Muscle of back (tissue), 13 donors: ENCODE data around the gene TAS2R31. TPM values are rescaled to one million over a fixed set of nuclear protein-coding genes. Genes with fewer than 3 reads are reported as not detected.
"Not testable (repeated sequence)": the region's sequence is repeated elsewhere in the genome, so short reads cannot be mapped to it uniquely, and the experiment has no call there.

Experiments used
- DNase-seq, 3 donors: peaks; one replicate each; pipeline versions ENCODE4 v3.0.0 to v3.0.0-alpha.2; 2013
- long read RNA-seq, 9 donors: transcript quantifications; one replicate each; lab custom pipeline, GENCODE V29; 2026
- polyA plus RNA-seq, 10 donors: library from polyadenylated mRNA; unstranded; fragments of 120-200 nt; gene quantifications; one replicate each; pipeline ENCODE4 v1.2.1, GENCODE V29; 2013; ENCODE audit not compliant: insufficient read length in 10 of 10

TAS2R31 gene
- polyA plus RNA-seq: 1 to 10 TPM in 5 of 10 donors, under 1 TPM in 5; 0.65 to 2.1 (median 1.0) TPM
- long read RNA-seq, donor 1: 0 reads
- long read RNA-seq, donor 2: 0 reads
- long read RNA-seq, donor 3: 0 reads
- long read RNA-seq, donor 4: 0 reads
- long read RNA-seq, donor 5: 0 reads
- long read RNA-seq, donor 6: 0 reads
- long read RNA-seq, donor 7, partial matches to known transcripts: 0 of 1 reads
- long read RNA-seq, donor 7, other reads (novel, unspliced or antisense): 0 of 1 reads
- long read RNA-seq, donor 8: 0 reads
- long read RNA-seq, donor 9: 0 reads

- no peak for DNase-seq
Measured at GRCh38 chr12:11031307-11031706, at the start of gene TAS2R31. TSS of gene TAS2R31 (minus strand) at chr12:11031407. CDS start at chr12:11031335, 72 bp downstream.

- DNase-seq: no peak
Measured at GRCh38 chr12:11078246-11078645, 47.0 kb upstream of the TAS2R31 start.

GRCh38 chr12:11075642-11076041 is 44.4 kb upstream of the TAS2R31 start:
- DNase-seq: no peak

GRCh38 chr12:11071414-11071813 is 40.2 kb upstream of the TAS2R31 start:
- no peak for DNase-seq

- no peak for DNase-seq
Measured at GRCh38 chr12:11070999-11071398, 39.8 kb upstream of the TAS2R31 start.

GRCh38 chr12:11069854-11070365 is 38.7 kb upstream of the TAS2R31 start:
- DNase-seq: no peak

- DNase-seq: peak; percentile 27 to 63 (median 29)
Measured at GRCh38 chr12:11067514-11067913, 36.3 kb upstream of the TAS2R31 start.

GRCh38 chr12:11062194-11062593 is 31.0 kb upstream of the TAS2R31 start, which contains the start of gene TAS2R46:
TSS of gene TAS2R46 (minus strand) at chr12:11062294. CDS start at chr12:11062294, 0 bp downstream.
- DNase-seq: not testable (repeated sequence)

- no peak for DNase-seq
Measured at GRCh38 chr12:11059784-11060183, 28.6 kb upstream of the TAS2R31 start.

- DNase-seq: no peak
Measured at GRCh38 chr12:11059041-11059440, 27.8 kb upstream of the TAS2R31 start.

GRCh38 chr12:11055306-11055705 is 24.1 kb upstream of the TAS2R31 start:
- DNase-seq: no peak

GRCh38 chr12:11049806-11050531 is 18.8 kb upstream of the TAS2R31 start:
- DNase-seq: not testable (repeated sequence)

GRCh38 chr12:11041366-11041765 is 10.2 kb upstream of the TAS2R31 start:
- DNase-seq: not testable (repeated sequence)

- no peak for DNase-seq
Measured at GRCh38 chr12:11040162-11040561, 9.0 kb upstream of the TAS2R31 start.

GRCh38 chr12:11039171-11039570 is 8.0 kb upstream of the TAS2R31 start:
- no peak for DNase-seq

- DNase-seq: not testable (repeated sequence)
Measured at GRCh38 chr12:11033959-11034358, 2.8 kb upstream of the TAS2R31 start.

GRCh38 chr12:11026118-11026517 is 5.1 kb downstream of the TAS2R31 start:
- DNase-seq: no peak

- DNase-seq: no peak
Measured at GRCh38 chr12:11023387-11023786, 7.8 kb downstream of the TAS2R31 start.

GRCh38 chr12:11022520-11022919 is 8.7 kb downstream of the TAS2R31 start, which contains the start of gene TAS2R19:
TSS of gene TAS2R19 (minus strand) at chr12:11022620. CDS start at chr12:11022571, 49 bp downstream.
- DNase-seq: no peak

- DNase-seq: no peak
Measured at GRCh38 chr12:11016937-11017336, 14.3 kb downstream of the TAS2R31 start.

GRCh38 chr12:11015775-11016430 is 15.3 kb downstream of the TAS2R31 start:
- no peak for DNase-seq

- no peak for DNase-seq
Measured at GRCh38 chr12:11014234-11014633, 17.0 kb downstream of the TAS2R31 start.
